A549 treated with DMSO at 1 μM for 4 hours (cell line): ENCODE results near the gene ABCA10. TPM values are rescaled to one million over a fixed set of nuclear protein-coding genes. Genes with fewer than 3 reads are reported as not detected.

ENCODE experiments used
- total RNA-seq: library from RNA; stranded (reverse); fragments of 200-300 nt; extraction: Qiagen RNA extraction; gene quantifications from 5 replicates; pipeline ENCODE4 v1.2.3, GENCODE V29; 2022; ENCODE audit warnings: low read depth

ABCA10 gene
- 0.15 to 0.24 TPM (median 0.22 TPM) in 5 replicates for total RNA-seq

GRCh38 chr17:69228576-69228975 lies at the start of gene ABCA10:
TSS of gene ABCA10 (minus strand) at chr17:69228824. CDS start at chr17:69225358, 3,466 bp downstream.

GRCh38 chr17:69141431-69142174 lies 87.0 kb downstream of the ABCA10 start, which contains the start of gene ABCA6:
TSS of gene ABCA6 (minus strand) at chr17:69141895. CDS start at chr17:69140703, 1,192 bp downstream.

Other genes starting within 250 kb of the ABCA10 start
- not detected in 5 replicates for gene ABCA9, start 167.9 kb downstream of the ABCA10 start, total RNA-seq
- gene ABCA6, start 86.9 kb downstream of the ABCA10 start, total RNA-seq = 0.03 TPM in 1 of 5 replicates, not detected in the others
- gene ABCA5, start 98.3 kb upstream of the ABCA10 start, total RNA-seq = 2.2 to 3.6 TPM (median 3.3 TPM) in 5 replicates
- gene MAP2K6, start 185.9 kb upstream of the ABCA10 start, total RNA-seq = 8.2 to 11.6 TPM (median 10.0 TPM) in 5 replicates